ENCODE measurements around the gene FOXP4. TPM values are rescaled to one million over a fixed set of nuclear protein-coding genes. Genes with fewer than 3 reads are reported as not detected.

Gene FOXP4
- total RNA-seq, 1 donor from 2014 or later: 29.9 TPM

DNA sequence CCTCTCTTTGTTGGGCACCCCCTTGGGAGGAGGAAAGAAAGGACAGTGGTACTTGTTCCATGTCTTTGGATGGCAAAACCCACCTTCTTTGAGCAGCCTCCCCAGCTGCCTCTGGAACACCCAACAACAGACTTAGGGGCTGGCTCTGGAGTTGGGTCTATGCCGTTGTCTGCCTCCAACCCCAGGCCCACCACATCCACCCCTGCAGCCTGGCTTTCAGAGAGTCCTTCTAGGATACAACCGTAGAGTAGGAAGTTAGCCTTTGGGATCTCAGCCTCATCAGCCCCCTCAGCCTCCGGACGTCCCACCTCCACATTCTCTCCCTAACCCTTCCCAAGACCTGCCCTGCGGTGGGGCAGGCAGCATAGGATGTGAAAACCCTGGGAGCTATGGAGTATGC is 36.4 kb downstream of the FOXP4 start:
- intact Hi-C loops (cut with DNase I): no loop called here
- Histone ChIP-seq H3K9me3 (no peaks in the 10 kb centered on the region), H3K36me3 (peaks cover 17% of the 10 kb centered on the region), H3K4me1 (peaks cover 15% of the 10 kb centered on the region), H3K27ac (no peak overlapping the region), H3K4me3 (no peak overlapping the region), H3K27me3 (no peaks in the 10 kb centered on the region)
- TF ChIP-seq, protein P1, sequence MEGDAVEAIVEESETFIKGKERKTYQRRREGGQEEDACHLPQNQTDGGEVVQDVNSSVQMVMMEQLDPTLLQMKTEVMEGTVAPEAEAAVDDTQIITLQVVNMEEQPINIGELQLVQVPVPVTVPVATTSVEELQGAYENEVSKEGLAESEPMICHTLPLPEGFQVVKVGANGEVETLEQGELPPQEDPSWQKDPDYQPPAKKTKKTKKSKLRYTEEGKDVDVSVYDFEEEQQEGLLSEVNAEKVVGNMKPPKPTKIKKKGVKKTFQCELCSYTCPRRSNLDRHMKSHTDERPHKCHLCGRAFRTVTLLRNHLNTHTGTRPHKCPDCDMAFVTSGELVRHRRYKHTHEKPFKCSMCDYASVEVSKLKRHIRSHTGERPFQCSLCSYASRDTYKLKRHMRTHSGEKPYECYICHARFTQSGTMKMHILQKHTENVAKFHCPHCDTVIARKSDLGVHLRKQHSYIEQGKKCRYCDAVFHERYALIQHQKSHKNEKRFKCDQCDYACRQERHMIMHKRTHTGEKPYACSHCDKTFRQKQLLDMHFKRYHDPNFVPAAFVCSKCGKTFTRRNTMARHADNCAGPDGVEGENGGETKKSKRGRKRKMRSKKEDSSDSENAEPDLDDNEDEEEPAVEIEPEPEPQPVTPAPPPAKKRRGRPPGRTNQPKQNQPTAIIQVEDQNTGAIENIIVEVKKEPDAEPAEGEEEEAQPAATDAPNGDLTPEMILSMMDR (IDR thresholded peaks at IDR 0.05): no peak
- no peak for DNase-seq
- no peak for ATAC-seq

DNA sequence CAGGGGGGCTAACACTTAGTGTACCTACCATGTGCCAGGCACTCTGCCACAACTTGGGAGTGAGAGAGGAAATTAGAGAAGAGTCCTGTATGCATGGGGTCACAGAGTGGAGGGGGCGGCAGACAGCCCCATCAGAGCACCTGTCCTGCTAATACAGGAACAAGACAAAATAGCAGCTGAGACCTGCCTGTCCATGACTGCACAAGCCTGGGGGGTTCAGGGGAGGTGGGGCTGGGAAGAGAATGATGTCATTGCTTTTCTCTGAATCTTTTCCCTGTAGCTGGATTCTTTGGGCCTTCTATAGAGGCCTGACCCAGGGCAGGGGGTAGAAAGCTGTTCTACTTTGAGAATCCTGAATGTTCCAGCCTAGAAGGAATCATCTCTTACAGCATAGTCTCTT is 37.4 kb downstream of the FOXP4 start:
- H3K27ac ChIP-seq: no peak overlapping the region
- no peaks in the 10 kb centered on the region for H3K27me3 ChIP-seq
- DNase-seq (no peak), ATAC-seq (no peak)
- H3K4me3 ChIP-seq: no peak overlapping the region
- TF ChIP-seq, protein P1 (IDR thresholded peaks at IDR 0.05): no peak
- H3K4me1 ChIP-seq: peaks cover 5% of the 10 kb centered on the region
- peaks cover 17% of the 10 kb centered on the region for H3K36me3 ChIP-seq
- intact Hi-C loops (cut with DNase I): no loop called here
- H3K9me3 ChIP-seq: no peaks in the 10 kb centered on the region

DNA sequence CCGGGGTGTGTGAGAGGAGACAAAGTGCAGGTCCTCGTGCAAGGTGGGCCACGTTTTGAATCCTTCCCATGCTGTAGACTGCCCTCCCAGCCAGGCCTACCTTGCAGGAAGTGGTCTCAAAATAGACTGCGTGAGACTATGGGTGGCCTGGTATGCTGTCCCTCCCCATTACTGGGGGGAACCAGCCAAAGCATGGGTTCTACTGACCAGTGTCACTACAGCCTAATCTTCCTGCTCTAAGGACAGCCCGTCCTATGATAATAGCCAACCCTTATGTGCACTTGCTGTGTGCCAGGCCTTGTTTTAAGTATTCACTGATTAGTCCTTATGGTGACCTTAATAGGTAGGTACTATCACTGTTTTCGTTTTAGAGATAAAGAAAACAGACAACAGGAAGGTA is 38.0 kb downstream of the FOXP4 start:
- Histone ChIP-seq H3K9me3 (no peaks in the 10 kb centered on the region), H3K36me3 (peaks cover 15% of the 10 kb centered on the region), H3K4me3 (no peak overlapping the region), H3K27me3 (no peaks in the 10 kb centered on the region), H3K27ac (no peak overlapping the region), H3K4me1 (no peaks in the 10 kb centered on the region)
- TF ChIP-seq, protein P1 (IDR thresholded peaks at IDR 0.05): no peak
- DNase-seq (no peak), ATAC-seq (no peak)
- intact Hi-C loops (cut with DNase I): no loop called here

DNA sequence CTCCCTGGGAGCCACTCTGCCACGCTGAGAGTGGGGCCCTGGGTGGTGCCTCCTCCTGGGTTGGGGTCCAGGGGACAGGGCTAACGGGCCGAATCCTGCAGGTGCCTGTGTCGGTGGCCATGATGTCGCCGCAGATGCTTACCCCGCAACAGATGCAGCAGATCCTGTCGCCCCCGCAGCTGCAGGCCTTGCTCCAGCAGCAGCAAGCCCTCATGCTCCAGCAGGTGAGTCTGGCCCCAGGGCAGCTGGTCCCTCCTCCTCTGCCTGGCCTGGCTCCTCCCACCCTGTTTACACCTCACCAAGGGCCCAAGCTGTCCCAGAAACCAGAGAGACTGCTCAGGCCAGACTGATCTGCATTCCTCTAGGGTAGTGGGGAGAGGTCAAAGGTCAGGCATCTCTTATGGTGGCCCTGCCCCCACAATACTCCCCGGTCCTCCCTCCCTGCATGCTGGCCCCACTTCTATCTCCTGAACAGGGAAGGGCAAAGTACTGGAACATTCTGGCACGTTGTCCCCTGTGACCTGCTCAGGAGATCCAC is 38.6 kb downstream of the FOXP4 start:
- Histone ChIP-seq H3K36me3 (peaks cover 10% of the 10 kb centered on the region), H3K4me1 (no peaks in the 10 kb centered on the region), H3K27me3 (no peaks in the 10 kb centered on the region), H3K27ac (no peak overlapping the region), H3K9me3 (no peaks in the 10 kb centered on the region), H3K4me3 (no peak overlapping the region)
- DNase-seq: no peak
- intact Hi-C loops (cut with DNase I): loop anchor here (5.0 kb wide), 1 partner anchor 212 kb away; no protein-coding TSS in a partner anchor
- ATAC-seq: peak; percentile 52
- TF ChIP-seq, protein P1 (IDR thresholded peaks at IDR 0.05): no peak

DNA sequence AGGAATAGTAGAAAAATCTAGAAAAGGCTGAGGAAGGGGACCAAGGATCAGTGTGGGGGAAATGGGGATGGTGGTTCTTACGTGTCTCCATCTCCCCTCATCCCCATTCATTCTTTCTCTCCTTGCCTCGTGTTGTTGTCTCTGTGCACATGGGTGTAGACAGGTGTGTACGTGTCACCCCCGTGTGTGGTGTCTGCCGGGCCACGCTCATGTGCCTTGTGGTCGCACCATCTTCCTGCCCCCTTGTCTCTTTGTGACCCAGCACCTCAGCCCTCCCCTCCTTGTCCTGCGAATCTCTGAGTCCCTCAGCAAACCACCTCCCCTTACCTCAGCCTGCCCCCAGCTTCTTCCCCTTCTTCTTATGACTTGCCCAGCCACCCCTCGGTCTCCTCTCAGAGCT is 39.4 kb downstream of the FOXP4 start:
- H3K4me1 ChIP-seq: no peaks in the 10 kb centered on the region
- no peak for DNase-seq
- H3K4me3 ChIP-seq: no peak overlapping the region
- intact Hi-C loops (cut with DNase I): loop anchor here (5.0 kb wide), 1 partner anchor 213 kb away; no protein-coding TSS in a partner anchor
- H3K27me3 ChIP-seq: no peaks in the 10 kb centered on the region
- ATAC-seq: no peak
- H3K27ac ChIP-seq: no peak overlapping the region
- TF ChIP-seq, protein P1 (IDR thresholded peaks at IDR 0.05): no peak
- no peaks in the 10 kb centered on the region for H3K9me3 ChIP-seq
- peaks cover 15% of the 10 kb centered on the region for H3K36me3 ChIP-seq
